Ishikawa (cell line): Measurements from ENCODE around the gene GJD4.

Source experiments
- CEBPB ChIP-seq: IDR thresholded peaks from 2 replicates; pipeline ENCODE4 v1.6.1; 2012
- CREB1 ChIP-seq: IDR thresholded peaks from 2 replicates; pipeline ENCODE4 v1.6.1; 2012; ENCODE audit warnings: low read depth
- EGR1 ChIP-seq: IDR thresholded peaks from 2 replicates; pipeline ENCODE4 v1.6.1; 2012
- EP300 ChIP-seq: IDR thresholded peaks from 2 replicates; pipeline ENCODE4 v1.6.1; 2012; ENCODE audit warnings: borderline replicate concordance
- FOXM1 ChIP-seq: IDR thresholded peaks from 2 replicates; pipeline ENCODE4 v1.6.1; 2012; ENCODE audit warnings: low read depth, borderline replicate concordance
- MAX ChIP-seq: IDR thresholded peaks from 2 replicates; pipeline ENCODE4 v1.6.1; 2012
- NFIC ChIP-seq: IDR thresholded peaks from 2 replicates; pipeline ENCODE4 v1.6.1; 2012
- RAD21 ChIP-seq: IDR thresholded peaks from 2 replicates; pipeline ENCODE4 v1.6.1; 2012; ENCODE audit warnings: low read depth
- REST ChIP-seq: IDR thresholded peaks from 2 replicates; pipeline ENCODE4 v1.6.1; 2012; ENCODE audit warnings: low read depth, mild to moderate bottlenecking
- TAF1 ChIP-seq: IDR thresholded peaks from 2 replicates; pipeline ENCODE4 v1.6.1; 2012; ENCODE audit warnings: low read depth, mild to moderate bottlenecking
- TCF12 ChIP-seq: IDR thresholded peaks from 2 replicates; pipeline ENCODE4 v1.6.1; 2012; ENCODE audit warnings: low read depth
- TEAD4 ChIP-seq: IDR thresholded peaks from 2 replicates; pipeline ENCODE4 v1.6.1; 2012
- USF1 ChIP-seq: IDR thresholded peaks from 2 replicates; pipeline ENCODE4 v1.6.1; 2012
- YY1 ChIP-seq: IDR thresholded peaks from 2 replicates; pipeline ENCODE4 v1.6.1; 2012; ENCODE audit warnings: low read depth
- ZBTB7A ChIP-seq: IDR thresholded peaks from 2 replicates; pipeline ENCODE4 v1.6.1; 2012; ENCODE audit warnings: low read depth

The GJD4 gene

GRCh38 chr10:35644050-35644950 is 39.2 kb downstream of the GJD4 start:
- TF ChIP-seq TEAD4 (no peak), FOXM1 (no peak), EP300 (no peak), MAX (no peak), REST (no peak), CEBPB (no peak), EGR1 (no peak), ZBTB7A (no peak), USF1 (no peak), TAF1 (no peak), CREB1 (no peak), NFIC (no peak), RAD21 (no peak), TCF12 (no peak), YY1 (no peak)

GRCh38 chr10:35650894-35651293 is 45.8 kb downstream of the GJD4 start:
- TF ChIP-seq TAF1 (no peak), MAX (no peak), NFIC (no peak), EGR1 (no peak), CREB1 (no peak), FOXM1 (no peak), ZBTB7A (no peak), TEAD4 (no peak), YY1 (no peak), RAD21 (no peak), EP300 (no peak), REST (no peak)

GRCh38 chr10:35652824-35653223 is 47.7 kb downstream of the GJD4 start:
- TF ChIP-seq YY1 (no peak), EP300 (no peak), USF1 (no peak), RAD21 (no peak), ZBTB7A (no peak), REST (no peak), CREB1 (no peak), TAF1 (no peak), CEBPB (no peak), EGR1 (no peak), MAX (no peak), NFIC (no peak), TCF12 (no peak), FOXM1 (no peak), TEAD4 (no peak)

- TF ChIP-seq ZBTB7A = no peak
- TF ChIP-seq EGR1 = no peak
- no peak for TF ChIP-seq MAX
- no peak for TF ChIP-seq TEAD4
- no peak for TF ChIP-seq FOXM1
- TF ChIP-seq CEBPB = no peak
- no peak for TF ChIP-seq CREB1
- TF ChIP-seq USF1 = no peak
- no peak for TF ChIP-seq TAF1
- TF ChIP-seq EP300 = no peak
- TF ChIP-seq YY1 = no peak
- no peak for TF ChIP-seq TCF12
- no peak for TF ChIP-seq RAD21
- TF ChIP-seq REST = no peak
- no peak for TF ChIP-seq NFIC
These were observed 52.5 kb downstream of the GJD4 start for GRCh38 chr10:35657621-35658020.
